Endometrium (tissue), 2 donors: ENCODE measurements around the gene CWF19L2.
"Not testable (repeated sequence)": the region's sequence is repeated elsewhere in the genome, so short reads cannot be mapped to it uniquely, and the experiment has no call there.

Experiments used
- FAIRE-seq: peaks from 2 replicates; lab custom pipeline; 2012; peaks lifted over from hg19 to GRCh38; lab: Jason Lieb, UNC
- donor health status: control.
- donor health status: control.

CWF19L2 gene

DNA sequence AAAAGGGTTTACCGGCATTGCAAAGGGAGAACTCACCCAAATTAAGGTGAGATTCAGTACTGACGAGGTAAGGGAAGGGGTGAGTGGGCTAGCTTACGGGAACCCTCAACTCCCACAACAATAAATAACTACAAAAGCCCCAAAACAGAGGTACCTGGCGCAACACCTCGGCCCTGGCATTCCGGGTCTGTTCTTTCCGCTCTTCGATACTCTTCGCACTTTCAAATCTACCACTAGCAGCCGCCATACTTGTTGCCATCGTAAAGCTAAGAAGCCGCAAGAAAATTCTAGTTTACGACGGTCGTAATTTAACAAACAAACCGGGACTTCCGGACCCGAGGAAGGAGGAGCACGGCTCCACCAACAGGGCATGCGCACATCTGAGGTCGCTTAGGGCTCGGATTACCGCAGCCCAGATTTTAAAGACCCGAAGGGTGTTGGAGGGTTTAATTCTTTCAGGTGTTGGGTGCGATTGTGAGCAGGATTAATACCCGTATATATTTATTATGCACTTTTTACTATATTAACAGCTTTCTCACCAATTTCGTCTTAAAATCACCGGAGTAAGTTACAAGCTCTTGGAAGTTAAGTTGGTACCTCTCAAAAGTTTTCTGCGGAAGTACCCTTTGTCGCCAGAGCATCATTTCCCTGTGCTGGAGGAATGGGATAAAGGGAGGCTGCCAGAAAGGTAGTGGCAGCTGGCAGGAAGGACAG is at the start of gene CWF19L2:
CWF19L2 (minus strand) TSS at position 268 of the 714 bp plus-strand sequence; CDS start at position 259, 9 bp downstream.
- peak; percentile 98 for FAIRE-seq

DNA sequence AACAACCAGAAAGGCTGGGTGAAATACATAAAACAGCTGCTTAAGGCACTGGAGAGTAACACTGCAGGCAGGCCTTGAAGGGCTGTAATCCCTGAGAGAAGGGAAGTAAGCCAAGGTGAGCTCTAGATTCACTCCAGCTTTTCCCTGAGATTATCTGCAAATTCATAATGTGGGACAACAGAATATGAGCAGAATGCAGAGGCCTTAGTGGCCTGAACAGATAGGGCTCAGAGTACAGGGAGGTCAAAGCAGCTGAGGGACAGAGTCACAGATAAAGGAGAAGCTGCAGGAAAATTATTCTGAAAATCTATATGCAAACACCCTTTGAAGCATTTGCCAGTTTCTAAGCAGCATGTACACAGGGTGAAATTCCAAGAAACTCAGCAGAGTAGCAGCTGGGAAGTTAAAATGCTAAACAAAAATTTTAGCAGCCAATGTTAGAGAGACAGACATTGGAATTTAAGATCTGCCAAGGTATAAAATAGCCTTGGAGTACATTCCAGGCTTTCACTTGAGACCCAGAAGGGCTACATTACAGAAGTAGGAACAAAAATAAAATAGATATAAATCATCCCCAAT is 48.1 kb upstream of the CWF19L2 start:
- no peak for FAIRE-seq

DNA sequence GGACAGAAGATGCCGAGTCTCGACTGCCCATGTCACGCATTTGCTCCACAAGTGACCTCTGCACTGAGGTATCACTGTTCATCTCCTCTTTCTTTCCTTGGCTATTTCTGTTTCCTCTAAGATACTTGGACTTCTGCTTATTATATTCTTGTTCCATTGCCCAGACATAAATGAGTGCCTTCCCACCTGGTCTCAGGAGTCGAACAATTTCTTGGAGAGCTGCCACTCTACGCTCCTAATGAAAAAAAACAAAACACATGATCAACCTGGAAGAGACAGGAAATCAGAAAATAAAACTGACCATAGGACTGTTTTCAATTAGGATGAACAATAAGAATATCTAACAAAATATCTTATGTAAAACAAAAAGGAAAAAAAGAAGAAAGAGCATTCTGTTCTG is 47.4 kb upstream of the CWF19L2 start:
- no peak for FAIRE-seq

DNA sequence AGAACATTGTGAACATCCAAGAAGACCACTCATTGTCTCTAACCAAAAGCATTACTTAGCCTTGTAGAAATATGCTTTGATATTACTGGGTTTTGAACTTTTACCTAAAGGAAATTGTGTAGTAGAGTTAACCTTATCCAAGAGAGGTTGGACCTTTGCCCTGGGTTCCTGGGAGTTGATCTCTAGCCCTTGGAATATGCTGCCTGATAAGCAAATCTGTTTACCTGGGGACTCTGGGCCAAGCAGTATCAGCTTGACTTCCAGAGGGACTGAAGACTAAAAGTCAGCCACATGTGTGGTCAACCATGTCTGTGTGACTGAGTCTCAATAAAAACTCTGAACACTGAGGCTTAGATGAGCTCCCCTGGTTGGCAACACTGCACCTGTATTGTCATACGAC is 44.1 kb upstream of the CWF19L2 start:
- no peak for FAIRE-seq

DNA sequence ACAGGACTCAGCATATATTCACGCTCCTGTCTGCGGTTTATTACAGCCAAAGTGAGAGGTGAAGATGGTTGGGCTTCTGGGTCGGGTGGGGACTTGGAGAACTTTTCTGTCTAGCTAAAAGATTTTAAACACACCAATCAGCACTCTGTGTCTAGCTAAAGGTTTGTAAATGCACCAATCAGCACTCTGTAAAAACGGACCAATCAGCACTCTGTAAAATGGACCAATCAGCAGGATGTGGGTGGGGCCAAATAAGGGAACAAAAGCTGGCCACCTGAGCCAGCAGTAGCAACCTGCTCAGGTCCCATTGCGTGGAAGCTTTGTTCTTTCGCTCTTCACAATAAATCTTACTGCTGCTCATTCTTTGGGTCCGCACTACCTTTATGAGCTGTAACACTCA is 39.7 kb upstream of the CWF19L2 start:
- not testable (repeated sequence) for FAIRE-seq

DNA sequence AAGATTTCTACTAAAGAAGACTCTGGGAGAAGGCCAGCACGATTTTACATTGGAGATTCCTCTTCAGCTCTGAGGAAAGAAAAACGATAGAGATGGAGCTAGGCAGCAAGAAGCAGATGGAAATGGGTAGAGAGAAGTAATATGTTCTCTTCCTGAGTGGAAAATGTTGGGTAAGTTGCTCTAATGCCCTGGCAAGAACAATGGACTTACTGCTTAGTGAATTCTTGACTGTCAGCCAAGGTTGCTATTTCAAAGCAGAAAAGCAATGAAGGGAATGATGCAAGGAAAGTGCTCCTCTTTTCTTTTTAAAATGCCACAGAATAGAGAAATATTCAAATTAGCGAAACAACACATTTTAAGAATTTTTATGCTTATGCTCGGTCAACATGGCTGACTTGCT is 38.4 kb upstream of the CWF19L2 start:
- no peak for FAIRE-seq

DNA sequence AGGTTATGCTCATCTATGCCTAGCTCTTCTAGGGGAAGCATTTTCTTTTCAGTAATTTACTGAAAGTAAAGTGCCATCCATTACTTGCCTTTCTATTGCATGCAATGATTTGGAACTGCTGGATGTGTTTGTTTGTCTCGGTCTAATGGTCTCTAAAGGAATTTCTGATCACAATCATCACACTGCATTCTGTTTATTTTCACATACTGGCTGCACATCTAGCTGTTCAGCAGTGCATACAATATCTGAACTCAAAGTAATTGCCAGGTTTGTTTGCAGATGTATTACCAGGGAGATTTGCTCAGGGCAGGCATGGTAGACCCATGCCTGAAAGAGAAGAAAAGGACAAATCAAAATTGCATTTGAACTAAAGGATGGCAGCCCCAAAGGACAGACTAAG is 36.4 kb upstream of the CWF19L2 start:
- FAIRE-seq: no peak

DNA sequence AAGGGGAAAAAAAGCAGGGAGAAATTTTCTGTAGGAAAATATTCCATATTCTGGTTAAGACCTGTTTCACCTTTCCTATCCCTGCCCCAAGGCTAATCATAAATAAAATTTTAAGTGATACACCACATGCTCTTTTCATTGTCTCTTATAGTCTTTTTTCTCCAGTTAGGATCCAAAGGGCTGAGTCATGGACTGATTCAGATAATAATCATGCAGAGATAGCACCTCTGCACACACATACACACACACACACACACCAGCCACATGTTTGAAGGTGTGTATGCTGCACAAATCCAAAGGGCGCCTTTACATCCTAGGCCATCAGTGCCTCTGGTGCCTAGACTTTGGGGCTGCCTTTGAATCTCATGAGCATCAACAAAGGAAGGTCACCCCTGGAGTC is 35.5 kb upstream of the CWF19L2 start:
- no peak for FAIRE-seq

DNA sequence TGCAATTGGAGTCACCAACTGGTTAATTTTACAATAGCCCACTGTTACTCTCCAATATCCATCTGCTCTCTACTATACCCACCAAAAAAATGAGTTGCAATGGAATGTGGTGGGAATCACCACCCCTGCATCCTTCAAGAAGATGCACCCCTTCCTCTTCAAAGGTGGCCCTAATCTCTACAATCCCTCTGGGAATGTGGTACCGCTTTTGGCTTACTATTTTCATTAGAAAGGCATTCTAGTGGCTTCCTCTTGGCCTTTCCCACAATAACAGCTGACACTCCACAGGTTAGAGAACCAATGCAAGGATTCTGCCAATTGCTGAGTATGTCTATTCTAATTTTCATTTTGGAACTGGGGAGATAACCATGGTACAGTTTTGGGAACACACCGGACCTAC is 33.2 kb upstream of the CWF19L2 start:
- no peak for FAIRE-seq

DNA sequence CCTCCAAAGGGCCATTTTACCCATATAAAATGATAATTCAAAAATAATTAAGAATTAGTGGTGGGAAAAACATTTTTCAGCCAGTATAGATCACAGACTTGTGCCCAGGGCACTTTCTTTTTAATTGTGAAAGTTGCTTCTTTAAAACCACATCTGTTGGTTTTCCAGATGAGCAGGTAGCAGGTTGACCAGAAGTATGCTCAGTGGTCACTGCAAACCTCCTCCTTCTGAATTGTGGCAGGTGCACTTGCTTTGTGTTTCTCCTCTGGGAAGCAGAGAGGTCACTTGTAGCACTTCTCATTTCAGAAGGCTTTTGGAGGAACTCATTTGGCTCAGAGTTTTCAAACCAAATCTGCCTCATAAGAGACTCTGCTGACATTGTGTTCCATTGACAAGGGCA is 24.6 kb upstream of the CWF19L2 start:
- no peak for FAIRE-seq

DNA sequence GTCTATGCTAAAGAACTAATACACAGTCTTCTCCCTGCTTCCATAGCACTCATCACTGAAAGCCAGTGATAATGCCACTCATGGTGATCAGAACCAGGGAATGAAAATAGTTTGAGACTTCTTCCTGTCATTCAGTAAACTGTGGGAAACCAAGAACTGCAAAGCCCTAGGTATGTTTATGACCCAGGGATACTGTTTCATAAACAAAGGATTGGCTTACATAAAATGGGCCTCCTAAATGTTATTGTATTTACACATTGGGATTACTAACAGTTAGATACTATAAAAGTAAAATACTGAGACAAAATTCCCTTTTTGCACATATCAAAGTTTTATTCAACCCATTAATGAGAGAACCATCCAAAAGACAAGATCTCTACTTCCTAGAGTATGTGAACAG is 21.3 kb upstream of the CWF19L2 start:
- no peak for FAIRE-seq

DNA sequence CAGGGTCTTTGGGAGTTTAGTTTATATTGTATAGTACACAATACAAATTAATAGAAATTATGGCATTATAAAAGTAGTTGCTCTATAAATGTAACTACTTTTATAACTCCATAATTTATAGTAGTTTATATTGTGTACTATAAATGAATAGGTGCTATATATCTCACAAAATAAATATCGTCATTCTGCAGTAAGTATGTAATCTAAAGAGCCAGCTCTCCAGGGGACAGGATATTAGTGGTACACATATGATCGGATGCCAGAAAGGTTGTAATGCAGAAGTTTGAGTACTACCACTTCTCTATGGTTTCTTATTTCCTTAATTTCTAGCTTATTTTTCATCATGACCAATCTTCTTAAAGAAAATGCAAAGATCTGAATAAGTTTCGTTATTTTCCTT is 20.2 kb upstream of the CWF19L2 start:
- no peak for FAIRE-seq

DNA sequence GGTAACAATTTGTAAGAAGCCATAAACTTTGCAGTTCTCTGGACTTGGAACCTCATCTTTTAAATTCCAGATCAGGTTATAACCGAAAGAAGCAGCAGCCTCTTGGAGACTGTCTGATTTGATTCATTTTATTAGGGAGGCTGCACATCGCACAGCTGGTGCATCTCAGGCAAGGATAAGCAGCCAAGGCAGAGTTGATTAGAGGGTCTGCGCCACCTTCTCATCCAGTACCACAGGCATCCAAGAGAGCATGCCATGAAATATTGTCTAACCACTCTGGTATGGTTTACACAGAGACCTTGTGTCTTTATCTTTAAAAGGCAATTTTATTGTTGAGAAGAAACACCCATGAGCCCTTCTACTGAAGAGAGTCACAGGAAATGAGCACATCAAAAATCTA is 16.2 kb upstream of the CWF19L2 start:
- FAIRE-seq: no peak

DNA sequence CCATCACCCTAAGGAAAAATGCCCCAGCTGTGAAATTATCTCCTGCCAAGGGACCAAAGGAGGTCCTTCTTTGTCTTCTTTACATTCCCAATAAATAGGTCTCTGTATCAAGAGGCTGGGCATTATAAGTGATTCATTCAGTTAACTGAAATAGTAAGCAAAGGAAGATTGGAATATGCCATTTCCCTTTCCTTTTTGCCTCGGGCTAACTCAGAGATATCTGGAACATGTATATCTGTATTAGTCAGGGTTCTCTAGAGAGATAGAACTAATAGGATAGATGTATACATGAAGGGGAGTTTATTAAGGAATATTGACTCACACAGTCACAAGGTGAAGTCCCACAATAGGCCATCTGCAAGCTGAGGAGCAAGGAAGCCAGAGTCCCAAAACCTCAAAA is 15.3 kb upstream of the CWF19L2 start:
- FAIRE-seq: no peak

DNA sequence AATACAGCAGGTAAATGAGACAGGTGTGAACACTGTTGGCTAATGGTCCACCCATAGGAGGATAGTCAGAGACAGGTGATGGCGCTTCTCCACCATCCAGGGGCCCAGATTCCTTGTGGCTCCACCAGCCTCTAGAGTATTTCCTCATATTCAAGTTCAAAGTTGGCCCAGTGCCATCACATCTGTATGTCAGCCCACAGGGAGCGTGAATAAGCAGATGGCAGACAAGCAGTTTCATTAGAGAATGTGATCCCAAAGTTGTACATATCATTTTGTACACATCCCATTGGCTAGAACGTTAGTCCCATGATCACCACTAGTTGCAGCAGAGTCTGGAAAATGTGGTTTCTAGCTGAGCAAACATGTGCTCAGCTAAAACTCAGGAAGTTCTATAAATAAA is 11.0 kb upstream of the CWF19L2 start:
- no peak for FAIRE-seq

DNA sequence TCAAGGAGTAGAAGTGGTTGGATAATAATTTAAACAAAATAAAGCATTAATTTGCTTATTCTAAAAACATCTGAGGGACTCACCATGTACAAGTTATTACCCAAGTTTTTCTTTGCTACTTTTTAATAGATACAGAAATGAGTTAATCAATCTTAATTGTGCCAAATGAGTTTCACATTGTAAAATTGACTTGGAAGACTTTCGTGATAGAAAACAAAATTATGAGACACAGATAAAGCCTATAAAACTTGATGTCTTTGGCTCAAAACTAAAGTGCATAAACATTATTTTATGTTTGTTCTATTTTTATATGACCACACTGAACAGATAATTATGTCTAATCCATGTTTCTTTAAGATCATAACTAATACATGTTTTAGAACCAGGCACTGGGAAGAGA is 10.1 kb upstream of the CWF19L2 start:
- FAIRE-seq: peak; percentile 66

DNA sequence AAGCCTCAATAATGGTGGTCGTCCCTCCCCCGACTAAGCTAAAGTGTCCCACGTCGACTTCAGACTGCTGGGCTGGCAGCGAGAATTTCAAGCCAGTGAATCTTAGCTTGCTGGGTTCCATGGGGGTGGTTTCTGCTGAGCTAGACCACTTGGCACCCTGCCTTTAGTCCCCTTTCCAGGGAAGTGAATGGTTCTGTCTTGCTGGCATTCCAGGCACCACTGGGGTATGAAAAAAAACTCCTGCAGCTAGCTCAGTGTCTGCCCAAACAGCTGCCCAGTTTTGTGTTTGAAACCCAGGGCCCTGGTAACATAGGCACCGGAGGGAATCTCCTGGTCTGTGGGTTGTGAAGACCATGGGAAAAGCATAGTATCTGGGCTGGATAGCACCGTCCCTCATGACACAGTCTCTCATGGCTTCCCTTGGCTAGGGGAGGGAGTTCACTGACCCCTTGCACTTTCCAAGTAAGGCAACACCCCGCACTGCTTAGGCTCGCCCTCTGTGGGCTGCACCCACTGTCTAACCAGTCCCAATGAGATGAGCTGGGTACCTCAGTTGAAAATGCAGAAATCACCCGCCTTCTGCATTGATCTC is 8.7 kb upstream of the CWF19L2 start:
- not testable (repeated sequence) for FAIRE-seq

DNA sequence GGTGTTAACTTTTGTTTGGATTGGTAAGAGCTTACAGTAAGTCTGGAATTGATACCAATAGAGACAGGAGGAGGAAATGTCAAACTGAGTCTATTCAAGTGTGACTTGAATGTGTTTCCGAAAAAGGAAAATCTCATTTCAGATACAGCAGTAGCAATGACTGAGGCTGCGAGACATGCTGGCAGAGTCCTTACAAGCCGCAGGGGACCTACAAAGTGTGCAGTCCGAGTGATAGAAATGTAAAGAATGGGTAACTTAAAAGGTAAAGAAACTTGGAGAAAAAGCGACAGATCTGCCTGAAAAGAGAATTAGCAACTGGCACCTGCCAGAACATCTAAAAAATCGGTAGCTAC is 444 bp downstream of the CWF19L2 start:
- no peak for FAIRE-seq

DNA sequence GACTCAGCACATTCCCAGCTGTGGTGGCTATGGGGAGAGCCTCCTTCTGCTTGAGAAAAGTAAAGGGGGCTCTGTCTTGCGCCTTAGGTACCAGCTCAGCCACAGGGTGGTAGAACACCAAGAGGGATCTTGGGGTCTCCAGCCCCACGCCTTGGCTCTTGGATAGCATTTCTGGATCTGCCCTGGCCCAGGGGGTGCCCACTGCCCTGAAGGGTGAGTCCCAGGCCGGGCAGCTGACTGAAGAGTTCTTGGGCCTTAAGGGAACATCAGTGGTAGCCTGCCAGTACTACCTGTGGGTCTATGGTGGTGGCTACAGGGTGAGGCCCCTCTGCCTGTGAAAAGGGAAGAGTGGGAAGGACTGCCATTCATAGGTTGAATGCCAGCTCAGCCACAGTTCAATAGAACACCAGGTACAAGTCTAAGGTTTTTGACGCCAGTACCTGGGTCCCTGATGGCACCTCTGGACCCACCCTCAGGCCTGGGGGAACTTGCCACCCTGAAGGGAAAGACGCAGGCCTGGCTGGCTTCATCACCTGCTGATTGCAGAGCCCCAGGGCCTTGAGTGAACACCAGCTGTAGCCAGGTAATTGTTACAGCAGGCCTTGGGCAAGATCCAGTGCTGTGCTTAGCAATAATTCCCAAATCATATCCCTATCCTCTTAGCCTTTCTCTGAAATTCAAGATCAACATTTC is 3.9 kb downstream of the CWF19L2 start:
- no peak for FAIRE-seq

DNA sequence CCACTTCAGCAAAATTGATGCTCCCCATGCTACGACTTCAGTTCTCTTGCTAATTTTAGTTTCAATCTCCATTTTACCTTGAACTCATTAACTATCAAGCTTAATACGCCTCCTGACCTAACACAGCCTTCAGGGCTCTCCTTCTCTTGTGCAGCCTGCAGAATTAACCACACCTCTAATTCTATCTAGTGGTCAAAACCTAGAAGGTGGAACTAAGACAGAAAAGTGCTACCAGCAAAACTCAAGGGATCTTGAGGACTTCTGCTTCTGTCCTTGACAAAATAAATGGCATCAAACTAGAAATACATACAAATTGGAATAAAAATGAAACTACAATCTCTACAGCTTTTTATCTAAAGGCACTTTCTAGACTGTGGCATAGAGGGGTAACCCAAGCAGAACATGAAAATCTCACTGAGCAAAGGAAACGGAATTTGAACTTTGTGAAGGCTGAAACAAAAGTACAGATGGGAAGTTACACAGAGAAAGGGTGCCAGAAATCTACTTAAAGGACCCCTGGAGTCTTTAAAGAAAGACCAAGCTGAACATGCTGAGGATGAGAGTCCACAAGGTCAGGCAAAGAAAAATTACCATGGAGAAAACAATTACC is 10.7 kb downstream of the CWF19L2 start:
- no peak for FAIRE-seq

DNA sequence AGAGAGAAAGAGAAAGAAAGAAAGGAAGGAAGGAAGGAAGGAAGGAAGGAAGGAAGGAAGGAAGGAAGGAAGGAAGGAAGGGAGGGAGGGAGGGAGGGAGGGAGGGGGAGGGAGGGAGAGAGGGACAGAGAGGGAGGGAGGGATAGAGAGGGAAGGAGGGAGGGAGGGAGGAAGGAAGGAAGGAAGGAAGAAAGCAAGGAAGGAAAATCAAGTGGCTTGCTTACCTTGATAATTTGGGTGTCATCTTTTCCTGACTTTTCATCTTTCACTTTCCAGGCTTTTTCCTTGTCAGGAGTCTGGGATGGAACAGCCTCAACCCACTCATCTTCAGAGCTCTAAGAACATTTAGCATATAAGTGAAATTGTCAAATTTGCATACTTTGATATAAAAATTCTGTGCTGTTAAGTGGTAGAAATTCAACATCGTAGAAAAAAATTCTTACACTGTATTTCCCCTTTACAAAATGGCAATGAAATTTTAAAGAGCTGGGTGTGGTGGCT is 14.9 kb downstream of the CWF19L2 start:
- FAIRE-seq: no peak

DNA sequence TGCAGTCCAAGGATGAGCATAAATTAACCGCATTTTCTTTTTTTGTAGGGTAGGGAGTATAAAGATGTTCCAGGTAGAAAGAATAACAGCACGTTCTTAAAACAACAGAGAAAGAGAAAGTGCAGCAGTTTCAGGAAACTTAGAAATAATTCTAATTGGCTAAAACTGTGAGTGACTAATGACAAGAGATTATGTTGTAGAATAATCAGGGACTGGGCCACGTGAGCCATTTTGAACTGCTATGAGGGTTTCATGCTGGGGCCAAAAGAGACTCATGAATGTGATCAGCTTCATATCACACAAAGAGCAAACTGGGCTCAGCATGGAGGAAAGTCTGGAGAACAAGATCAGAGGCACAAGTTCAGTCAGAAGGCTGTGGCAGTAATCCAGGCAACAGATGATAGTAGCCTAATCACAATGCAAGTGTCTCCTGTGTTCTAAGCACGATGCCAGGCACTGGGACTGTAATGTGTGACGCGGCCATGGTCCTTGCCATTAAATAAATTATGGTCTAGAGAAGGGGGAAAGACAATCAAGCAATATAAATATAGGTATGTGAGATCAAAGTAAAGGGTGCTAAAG is 17.9 kb downstream of the CWF19L2 start:
- FAIRE-seq: no peak
